HG02763 (cell line): Measurements from ENCODE around the gene PPFIBP2.

ENCODE experiments used
- ATAC-seq: cut with Tn5 transposase; IDR thresholded peaks from one replicate; pipeline ENCODE4 v1.9.1; 2021; ENCODE audit warnings: mild to moderate bottlenecking, moderate library complexity; ENCODE audit not compliant: unreplicated experiment

PPFIBP2 gene

DNA sequence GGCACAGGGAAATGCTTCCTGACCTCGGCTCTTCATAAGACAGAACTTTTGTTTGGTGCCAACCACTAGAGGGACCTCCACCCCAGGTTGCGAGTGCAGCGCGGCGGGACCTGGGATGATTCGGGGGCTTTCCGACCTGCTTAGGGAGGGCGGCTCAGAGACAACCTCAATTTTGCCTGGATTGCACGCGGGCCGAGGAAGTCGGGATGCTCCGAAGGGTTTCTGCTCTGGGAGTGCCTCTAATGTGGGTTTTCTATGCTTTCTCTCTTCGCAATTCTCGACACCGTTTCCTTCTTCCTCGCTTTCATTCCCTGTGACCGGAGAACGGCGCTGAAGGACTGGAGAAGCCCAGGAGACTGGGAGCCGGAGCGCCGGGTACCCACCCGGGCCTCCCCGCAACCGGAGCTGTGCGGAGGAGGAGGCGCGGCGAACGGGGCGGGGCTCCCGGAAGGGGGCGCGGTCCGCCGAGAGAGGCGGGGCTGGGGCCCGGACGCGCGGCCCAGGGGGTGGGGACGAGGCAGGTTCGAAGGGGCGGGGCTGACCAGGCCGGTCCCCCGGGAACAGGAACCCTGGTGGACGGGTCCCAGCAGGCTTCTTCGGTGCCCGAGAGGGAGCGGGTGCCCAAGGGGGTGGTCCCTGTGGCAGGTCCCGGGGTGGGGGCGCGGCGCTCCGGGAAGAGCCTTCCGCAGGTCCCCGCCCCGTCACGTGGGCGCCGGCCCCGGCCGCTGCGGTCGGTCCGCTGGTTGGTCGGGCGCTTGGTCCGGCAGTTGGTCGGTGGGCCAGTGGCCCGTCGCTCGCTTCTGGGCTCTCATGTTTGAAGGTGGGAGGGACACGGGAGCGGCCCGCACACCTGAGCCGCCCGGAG is at the start of gene PPFIBP2:
TSS of gene PPFIBP2 (plus strand) at position 766 of the 865 bp plus-strand sequence. CDS start 35,477 bp downstream, outside the sequence.
- ATAC-seq = peak; percentile 65

- ATAC-seq = peak; percentile 50
Observed at GRCh38 chr11:7467652-7468051, 46.1 kb upstream of the PPFIBP2 start.

GRCh38 chr11:7469351-7469865 is 44.4 kb upstream of the PPFIBP2 start:
- ATAC-seq = no peak

GRCh38 chr11:7471071-7471470 is 42.7 kb upstream of the PPFIBP2 start:
- ATAC-seq = no peak

GRCh38 chr11:7473717-7474116 is 40.1 kb upstream of the PPFIBP2 start:
- ATAC-seq = peak; percentile 85

DNA sequence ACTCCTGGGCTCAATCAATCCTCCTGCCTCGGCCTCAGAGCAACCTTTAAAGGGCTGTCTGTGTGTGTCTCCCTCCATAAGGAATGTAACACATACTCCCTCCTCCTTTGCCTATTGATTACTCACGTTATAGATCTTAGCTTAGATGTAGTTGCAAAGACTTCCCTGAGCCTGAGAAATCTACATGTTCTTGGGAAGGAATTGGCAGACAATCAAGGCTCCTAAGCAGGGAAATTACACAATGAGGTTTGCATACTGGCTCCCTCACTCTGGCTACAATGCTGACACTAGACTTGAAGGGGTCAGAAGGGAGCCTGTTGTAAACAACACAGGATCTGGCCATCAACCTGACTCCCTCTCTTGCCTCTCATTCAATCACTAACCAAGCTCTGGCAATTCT is 33.7 kb upstream of the PPFIBP2 start:
- no peak for ATAC-seq

DNA sequence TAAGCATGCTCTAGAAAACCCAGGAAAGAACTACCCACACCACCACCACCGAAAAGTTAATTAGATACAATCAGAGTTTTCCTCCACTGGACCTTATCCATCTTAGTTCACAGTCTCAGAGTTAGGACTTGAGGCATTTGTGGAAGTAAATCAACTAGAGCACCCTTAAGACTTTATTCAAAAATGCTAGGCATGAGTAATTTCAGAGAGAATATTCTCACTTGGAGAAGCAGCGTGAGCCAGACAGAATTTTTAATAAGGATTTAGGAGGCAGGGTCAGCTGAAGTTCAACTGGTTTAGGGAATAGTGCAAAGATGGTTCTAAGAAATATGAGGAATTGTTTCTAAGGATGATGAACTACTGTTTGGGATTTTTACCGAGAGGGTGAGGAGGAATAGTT is 29.7 kb upstream of the PPFIBP2 start:
- no peak for ATAC-seq

GRCh38 chr11:7484645-7485044 is 29.2 kb upstream of the PPFIBP2 start:
- no peak for ATAC-seq

GRCh38 chr11:7485186-7486097 is 28.4 kb upstream of the PPFIBP2 start, which contains the start of gene OLFML1:
Gene OLFML1 (plus strand): TSS chr11:7485506. CDS start chr11:7485876, 370 bp downstream.
- no peak for ATAC-seq

- ATAC-seq = no peak
Observed at GRCh38 chr11:7486098-7486780, 27.6 kb upstream of the PPFIBP2 start.

- ATAC-seq = no peak
Observed at GRCh38 chr11:7486781-7487140, 27.0 kb upstream of the PPFIBP2 start.

GRCh38 chr11:7487360-7487759 is 26.4 kb upstream of the PPFIBP2 start:
- no peak for ATAC-seq

DNA sequence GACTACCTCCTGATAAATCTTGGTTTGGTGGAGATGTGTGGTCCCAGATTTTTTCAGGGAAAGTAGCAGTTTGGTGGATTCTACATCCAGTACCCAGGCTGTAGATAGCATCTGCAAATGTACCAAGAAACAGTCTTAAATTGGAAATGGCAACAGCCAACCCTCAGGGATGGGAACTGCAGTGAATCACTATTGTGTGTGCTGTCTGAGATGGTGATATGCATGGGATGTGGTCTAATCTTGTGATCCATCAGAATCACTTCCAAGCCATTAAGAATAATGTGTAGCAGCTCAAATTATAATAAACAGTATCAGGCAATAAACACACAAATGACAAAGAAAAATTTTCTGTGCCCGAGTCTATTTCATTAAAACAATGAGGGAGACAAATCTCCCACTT is 25.1 kb upstream of the PPFIBP2 start:
- no peak for ATAC-seq

DNA sequence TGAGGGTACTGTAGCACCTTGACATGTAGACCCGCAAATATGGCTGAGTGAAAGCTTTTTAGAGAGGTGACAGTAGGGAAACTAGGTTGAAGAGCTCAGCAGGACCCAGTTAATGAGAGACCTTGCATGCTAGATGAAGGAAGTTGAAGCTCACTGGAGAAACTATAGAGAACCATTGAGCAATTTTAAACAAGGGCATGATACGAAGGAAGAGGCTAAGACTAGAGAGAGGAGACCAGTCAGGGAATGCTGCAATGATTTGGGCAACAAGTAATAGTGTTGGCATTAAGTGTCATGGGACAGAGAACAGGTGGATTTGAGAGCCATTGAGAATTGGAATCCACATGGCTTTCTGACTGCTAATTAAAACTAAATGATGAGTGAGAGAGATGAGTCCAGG is 24.4 kb upstream of the PPFIBP2 start:
- no peak for ATAC-seq

- no peak for ATAC-seq
Observed at GRCh38 chr11:7490054-7490453, 23.7 kb upstream of the PPFIBP2 start.

- ATAC-seq = no peak
Observed at GRCh38 chr11:7490535-7490934, 23.3 kb upstream of the PPFIBP2 start.

DNA sequence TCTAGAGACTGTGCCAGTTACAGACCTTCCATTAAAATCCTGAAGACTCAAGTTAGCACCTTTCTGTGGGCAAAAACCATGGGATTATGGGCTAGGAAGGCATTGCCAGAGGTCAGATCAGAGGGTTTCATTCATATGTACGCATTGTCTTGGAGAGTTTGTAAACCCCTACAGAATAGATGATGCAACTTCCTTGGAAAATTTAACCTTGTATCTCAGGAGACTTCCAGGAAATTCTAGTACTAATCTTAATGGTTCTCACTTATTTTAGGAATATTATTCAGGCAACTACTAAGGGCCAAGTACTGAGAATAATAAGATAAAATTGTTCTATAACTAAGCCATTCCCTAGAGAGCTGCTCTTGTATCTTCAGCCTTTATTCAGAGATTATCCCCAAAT is 21.5 kb upstream of the PPFIBP2 start:
- no peak for ATAC-seq

GRCh38 chr11:7493670-7494069 is 20.1 kb upstream of the PPFIBP2 start:
- ATAC-seq = no peak

- ATAC-seq = no peak
Observed at GRCh38 chr11:7494086-7494745, 19.6 kb upstream of the PPFIBP2 start.

DNA sequence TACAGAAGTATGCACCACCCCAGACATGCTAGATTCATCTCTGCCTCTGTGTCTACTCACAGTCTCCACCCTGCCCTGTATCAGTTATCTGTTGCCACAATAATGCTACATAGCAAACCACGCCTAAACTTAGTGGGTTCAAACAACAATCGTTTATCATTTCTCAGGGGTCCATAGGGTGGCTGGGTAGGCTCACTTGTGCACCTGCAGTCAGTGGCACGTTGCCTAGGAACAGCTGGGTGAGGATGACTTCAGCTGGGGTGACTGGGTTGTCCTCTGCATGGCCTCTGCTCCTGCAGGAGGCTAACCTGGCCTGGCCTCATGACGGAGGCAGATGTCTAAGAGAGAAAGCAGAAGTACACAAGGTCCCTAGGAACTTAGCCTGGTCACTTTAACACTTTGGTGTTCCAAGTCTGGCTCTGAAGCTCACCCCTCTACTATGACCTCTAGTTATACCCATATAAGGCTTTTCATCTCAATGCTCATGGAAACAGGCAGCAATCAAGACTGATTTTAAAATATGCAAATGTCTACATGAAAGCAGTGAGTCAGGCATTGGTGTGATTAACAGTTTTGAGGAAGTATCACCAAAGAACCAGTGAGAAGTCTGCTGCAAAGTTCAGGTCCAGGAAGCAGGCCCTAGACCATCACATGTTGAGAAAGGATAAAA is 17.8 kb upstream of the PPFIBP2 start:
- peak; percentile 80 for ATAC-seq
